ENCODE results near the gene TPI1. TPM values are rescaled to one million over a fixed set of nuclear protein-coding genes. Genes with fewer than 3 reads are reported as not detected.

TPI1 gene
- total and polyA plus RNA-seq, 2 of the 8 experiments (the other 6 are each of a cell fraction or from before 2014, with no cell fraction given) = 910 to 3,018 TPM

- no peak for TF ChIP-seq CHD7 (IDR thresholded peaks at IDR 0.05; ENCODE audit: insufficient replicate concordance, low read length)
- TF ChIP-seq HDAC2 (IDR thresholded peaks at IDR 0.05; ENCODE audit: borderline replicate concordance in 1 of 2, low read depth in 2 of 2, low read length in 2 of 2) = no peak
- no peak for TF ChIP-seq KDM1A (IDR thresholded peaks at IDR 0.05; ENCODE audit: borderline replicate concordance, low read length)
- no peak for TF ChIP-seq SIX5 (IDR thresholded peaks at IDR 0.05; ENCODE audit: low read depth, low read length)
- TF ChIP-seq CBX8 (IDR thresholded peaks at IDR 0.05; ENCODE audit: borderline replicate concordance, low read depth, low read length) = no peak
- TF ChIP-seq CREB1 (IDR thresholded peaks at IDR 0.05) = no peak
- TF ChIP-seq POLR2AphosphoS5 (IDR thresholded peaks at IDR 0.05; ENCODE audit: low read depth, low read length) = no peak
- TF ChIP-seq RFX5 (IDR thresholded peaks at IDR 0.05; ENCODE audit: borderline replicate concordance, low read depth, low read length) = no peak
- no peak for TF ChIP-seq NRF1 (IDR thresholded peaks at IDR 0.05; ENCODE audit: low read depth, low read length)
- no peak for TF ChIP-seq GTF2F1 (IDR thresholded peaks at IDR 0.05; ENCODE audit: borderline replicate concordance, low read depth, low read length)
- TF ChIP-seq TAF1 (IDR thresholded peaks at IDR 0.05; ENCODE audit: low read depth, low read length) = no peak
- no peak for TF ChIP-seq EZH2 (IDR thresholded peaks at IDR 0.05; ENCODE audit: low read depth, low read length, severe bottlenecking)
These were observed 49.6 kb upstream of the TPI1 start (continued) for GRCh38 chr12:6817662-6818157.

All from H1 (cell line).